Neural cell (in vitro differentiated cells): ENCODE results near the gene USP49. TPM values are rescaled to one million over a fixed set of nuclear protein-coding genes. Genes with fewer than 3 reads are reported as not detected.

ENCODE experiments used
- H2AFZ ChIP-seq: fragments of 200-600, 300-800 bp; sonication (generic), shearing (Covaris generic); 2 replicates; pipeline ENCODE4 v1.6.0; 2014; ENCODE audit warnings: low read depth, mild to moderate bottlenecking, antibody characterized with exemption, low read length, moderate library complexity
- H3F3A ChIP-seq: fragments of 200-600 bp; shearing (Covaris generic); 2 replicates; pipeline ENCODE4 v1.6.1; 2016; ENCODE audit warnings: mild to moderate bottlenecking, moderate library complexity, mixed read lengths, antibody characterized with exemption, low read length; ENCODE audit not compliant: insufficient read depth, poor library complexity, severe bottlenecking
- H3K27ac ChIP-seq: fragments of 200-600, 300-800 bp; sonication (generic), shearing (Covaris generic); 2 replicates; pipeline ENCODE4 v1.5.1; 2014; ENCODE audit warnings: mild to moderate bottlenecking, low read length, moderate library complexity
- H3K27me3 ChIP-seq: fragments of 300-800, 200-600 bp; sonication (generic), shearing (Covaris generic); 2 replicates; pipeline ENCODE4 v1.6.0; 2014; ENCODE audit warnings: mild to moderate bottlenecking, low read depth, low read length, moderate library complexity; ENCODE audit not compliant: insufficient read depth
- H3K36me3 ChIP-seq: fragments of 300-800, 200-600 bp; sonication (generic), shearing (Covaris generic); 2 replicates; pipeline ENCODE4 v1.5.1; 2014; ENCODE audit warnings: mild to moderate bottlenecking, antibody characterized with exemption, low read length, moderate library complexity; ENCODE audit not compliant: insufficient read depth
- H3K4me2 ChIP-seq: fragments of 300-800, 200-600 bp; sonication (generic), shearing (Covaris generic); 2 replicates; pipeline ENCODE4 v1.6.0; 2014; ENCODE audit warnings: mild to moderate bottlenecking, low read length
- H3K4me3 ChIP-seq: fragments of 300-800, 200-600 bp; sonication (generic), shearing (Covaris generic); 2 replicates; pipeline ENCODE4 v1.5.1; 2014; ENCODE audit warnings: mild to moderate bottlenecking, low read length, moderate library complexity
- H3K79me2 ChIP-seq: fragments of 200-600 bp; shearing (Covaris generic); replicated peaks from 2 replicates; pipeline ENCODE4 v1.6.0; 2014; ENCODE audit warnings: mild to moderate bottlenecking, low read length, moderate library complexity; ENCODE audit not compliant: insufficient read depth
- H3K9ac ChIP-seq: fragments of 300-800, 200-600 bp; sonication (generic), shearing (Covaris generic); 2 replicates; pipeline ENCODE4 v1.6.1; 2016; ENCODE audit warnings: mild to moderate bottlenecking, low read length, mixed read lengths
- H3K9me2 ChIP-seq: fragments of 200-600 bp; shearing (Covaris generic); 2 replicates; pipeline ENCODE4 v1.6.1; 2016; ENCODE audit warnings: mild to moderate bottlenecking, low read length, mixed read lengths; ENCODE audit not compliant: insufficient read depth
- H3K9me3 ChIP-seq: fragments of 200-600, 300-800 bp; sonication (generic), shearing (Covaris generic); 2 replicates; pipeline ENCODE4 v1.6.1; 2016; ENCODE audit warnings: mild to moderate bottlenecking, mixed run types, low read length, moderate library complexity, mixed read lengths
- H4K20me1 ChIP-seq: fragments of 200-600 bp; shearing (Covaris generic); 2 replicates; pipeline ENCODE4 v1.6.1; 2016; ENCODE audit warnings: mild to moderate bottlenecking, mixed run types; ENCODE audit not compliant: insufficient read depth
- EP300 ChIP-seq: fragments of 450-650 bp; conservative IDR thresholded peaks from 2 replicates; pipeline ENCODE4 v1.6.1; 2014; ENCODE audit warnings: antibody characterized with exemption, mild to moderate bottlenecking, moderate library complexity; ENCODE audit not compliant: poor library complexity, severe bottlenecking
- EZH2 ChIP-seq: fragments of 200-600, 300-800 bp; shearing (Covaris generic), sonication (generic); IDR thresholded peaks from 2 replicates; pipeline ENCODE4 v1.6.1; 2014; ENCODE audit warnings: antibody characterized with exemption, low read length, borderline replicate concordance, mild to moderate bottlenecking; ENCODE audit not compliant: insufficient read depth, poor library complexity, severe bottlenecking
- MXI1 ChIP-seq: fragments of 450-650 bp; conservative IDR thresholded peaks from 2 replicates; pipeline ENCODE4 v1.6.1; 2014; ENCODE audit warnings: antibody characterized with exemption, mild to moderate bottlenecking; ENCODE audit not compliant: poor library complexity, severe bottlenecking
- POLR2AphosphoS5 ChIP-seq: IDR thresholded peaks from 2 replicates; pipeline ENCODE4 v1.6.1; 2012
- RAD21 ChIP-seq: fragments of 450-650 bp; conservative IDR thresholded peaks from 2 replicates; pipeline ENCODE4 v1.6.1; 2014; ENCODE audit warnings: antibody characterized with exemption, mild to moderate bottlenecking, moderate library complexity
- SMC3 ChIP-seq: fragments of 450-650 bp; conservative IDR thresholded peaks from 2 replicates; pipeline ENCODE4 v1.6.1; 2014; ENCODE audit warnings: antibody characterized with exemption, mild to moderate bottlenecking, moderate library complexity; ENCODE audit not compliant: poor library complexity
- TAF1 ChIP-seq: IDR thresholded peaks from 2 replicates; pipeline ENCODE4 v1.6.1; 2012; ENCODE audit warnings: low read depth
- polyA plus RNA-seq: library from polyadenylated mRNA; depleted of rRNA; stranded (reverse); fragments of >200 nt; gene quantifications from 2 replicates; pipeline ENCODE4 v1.2.3, GENCODE V29; 2014
- TF ChIP-seq, protein P1 (sequence below): fragments of 450-650 bp; IDR thresholded peaks from 2 replicates; pipeline ENCODE4 v1.5.1; 2014; ENCODE audit warnings: antibody characterized with exemption, mild to moderate bottlenecking, moderate library complexity; ENCODE audit not compliant: poor library complexity, severe bottlenecking
- TF ChIP-seq, protein P2 (sequence below): IDR thresholded peaks from 2 replicates; pipeline ENCODE4 v1.6.1; 2012; ENCODE audit warnings: borderline replicate concordance

The USP49 gene
- polyA plus RNA-seq, 1 donor from 2014 or later = 23.5 TPM

DNA sequence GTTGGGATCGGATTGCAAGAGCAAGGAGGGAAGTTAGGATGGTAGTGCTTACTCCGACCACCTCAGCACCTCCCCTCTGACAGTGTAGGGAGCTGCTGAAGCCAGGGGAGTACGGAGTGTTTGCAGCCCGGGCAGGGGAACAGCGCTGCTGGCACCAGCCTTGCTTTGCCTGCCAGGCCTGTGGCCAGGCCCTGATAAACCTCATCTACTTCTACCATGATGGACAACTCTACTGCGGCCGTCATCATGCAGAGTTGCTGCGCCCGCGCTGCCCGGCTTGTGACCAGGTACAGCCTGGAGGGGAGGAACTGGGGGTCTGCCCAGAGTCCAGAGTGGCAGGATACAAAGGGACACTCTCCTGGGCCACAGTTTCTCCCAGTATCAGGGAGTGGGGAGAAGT, 109.9 kb downstream of the USP49 start:
- TF ChIP-seq MXI1 = no peak
- no peak for TF ChIP-seq SMC3
- no peak for TF ChIP-seq RAD21
- TF ChIP-seq, protein P1, sequence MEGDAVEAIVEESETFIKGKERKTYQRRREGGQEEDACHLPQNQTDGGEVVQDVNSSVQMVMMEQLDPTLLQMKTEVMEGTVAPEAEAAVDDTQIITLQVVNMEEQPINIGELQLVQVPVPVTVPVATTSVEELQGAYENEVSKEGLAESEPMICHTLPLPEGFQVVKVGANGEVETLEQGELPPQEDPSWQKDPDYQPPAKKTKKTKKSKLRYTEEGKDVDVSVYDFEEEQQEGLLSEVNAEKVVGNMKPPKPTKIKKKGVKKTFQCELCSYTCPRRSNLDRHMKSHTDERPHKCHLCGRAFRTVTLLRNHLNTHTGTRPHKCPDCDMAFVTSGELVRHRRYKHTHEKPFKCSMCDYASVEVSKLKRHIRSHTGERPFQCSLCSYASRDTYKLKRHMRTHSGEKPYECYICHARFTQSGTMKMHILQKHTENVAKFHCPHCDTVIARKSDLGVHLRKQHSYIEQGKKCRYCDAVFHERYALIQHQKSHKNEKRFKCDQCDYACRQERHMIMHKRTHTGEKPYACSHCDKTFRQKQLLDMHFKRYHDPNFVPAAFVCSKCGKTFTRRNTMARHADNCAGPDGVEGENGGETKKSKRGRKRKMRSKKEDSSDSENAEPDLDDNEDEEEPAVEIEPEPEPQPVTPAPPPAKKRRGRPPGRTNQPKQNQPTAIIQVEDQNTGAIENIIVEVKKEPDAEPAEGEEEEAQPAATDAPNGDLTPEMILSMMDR = no peak
- TF ChIP-seq, protein P2, sequence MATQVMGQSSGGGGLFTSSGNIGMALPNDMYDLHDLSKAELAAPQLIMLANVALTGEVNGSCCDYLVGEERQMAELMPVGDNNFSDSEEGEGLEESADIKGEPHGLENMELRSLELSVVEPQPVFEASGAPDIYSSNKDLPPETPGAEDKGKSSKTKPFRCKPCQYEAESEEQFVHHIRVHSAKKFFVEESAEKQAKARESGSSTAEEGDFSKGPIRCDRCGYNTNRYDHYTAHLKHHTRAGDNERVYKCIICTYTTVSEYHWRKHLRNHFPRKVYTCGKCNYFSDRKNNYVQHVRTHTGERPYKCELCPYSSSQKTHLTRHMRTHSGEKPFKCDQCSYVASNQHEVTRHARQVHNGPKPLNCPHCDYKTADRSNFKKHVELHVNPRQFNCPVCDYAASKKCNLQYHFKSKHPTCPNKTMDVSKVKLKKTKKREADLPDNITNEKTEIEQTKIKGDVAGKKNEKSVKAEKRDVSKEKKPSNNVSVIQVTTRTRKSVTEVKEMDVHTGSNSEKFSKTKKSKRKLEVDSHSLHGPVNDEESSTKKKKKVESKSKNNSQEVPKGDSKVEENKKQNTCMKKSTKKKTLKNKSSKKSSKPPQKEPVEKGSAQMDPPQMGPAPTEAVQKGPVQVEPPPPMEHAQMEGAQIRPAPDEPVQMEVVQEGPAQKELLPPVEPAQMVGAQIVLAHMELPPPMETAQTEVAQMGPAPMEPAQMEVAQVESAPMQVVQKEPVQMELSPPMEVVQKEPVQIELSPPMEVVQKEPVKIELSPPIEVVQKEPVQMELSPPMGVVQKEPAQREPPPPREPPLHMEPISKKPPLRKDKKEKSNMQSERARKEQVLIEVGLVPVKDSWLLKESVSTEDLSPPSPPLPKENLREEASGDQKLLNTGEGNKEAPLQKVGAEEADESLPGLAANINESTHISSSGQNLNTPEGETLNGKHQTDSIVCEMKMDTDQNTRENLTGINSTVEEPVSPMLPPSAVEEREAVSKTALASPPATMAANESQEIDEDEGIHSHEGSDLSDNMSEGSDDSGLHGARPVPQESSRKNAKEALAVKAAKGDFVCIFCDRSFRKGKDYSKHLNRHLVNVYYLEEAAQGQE = no peak
- TF ChIP-seq EP300 = no peak
- no peak for TF ChIP-seq POLR2AphosphoS5
- TF ChIP-seq EZH2 = no peak
- no peak for TF ChIP-seq TAF1
- no peaks in the 10 kb centered on the region for H4K20me1 ChIP-seq
- no peaks in the 10 kb centered on the region for H3K27me3 ChIP-seq
- H2AFZ ChIP-seq = no peak overlapping the region
- H3K27ac ChIP-seq = no peak overlapping the region
- no peaks in the 10 kb centered on the region for H3K9me2 ChIP-seq
- H3K4me2 ChIP-seq = no peak overlapping the region
- H3K9ac ChIP-seq = no peak overlapping the region
- peaks cover 3% of the 10 kb centered on the region for H3K79me2 ChIP-seq
- H3K9me3 ChIP-seq = no peaks in the 10 kb centered on the region
- H3K4me3 ChIP-seq = peak overlapping the region; percentile 76
- no peaks in the 10 kb centered on the region for H3F3A ChIP-seq
- no peaks in the 10 kb centered on the region for H3K36me3 ChIP-seq

DNA sequence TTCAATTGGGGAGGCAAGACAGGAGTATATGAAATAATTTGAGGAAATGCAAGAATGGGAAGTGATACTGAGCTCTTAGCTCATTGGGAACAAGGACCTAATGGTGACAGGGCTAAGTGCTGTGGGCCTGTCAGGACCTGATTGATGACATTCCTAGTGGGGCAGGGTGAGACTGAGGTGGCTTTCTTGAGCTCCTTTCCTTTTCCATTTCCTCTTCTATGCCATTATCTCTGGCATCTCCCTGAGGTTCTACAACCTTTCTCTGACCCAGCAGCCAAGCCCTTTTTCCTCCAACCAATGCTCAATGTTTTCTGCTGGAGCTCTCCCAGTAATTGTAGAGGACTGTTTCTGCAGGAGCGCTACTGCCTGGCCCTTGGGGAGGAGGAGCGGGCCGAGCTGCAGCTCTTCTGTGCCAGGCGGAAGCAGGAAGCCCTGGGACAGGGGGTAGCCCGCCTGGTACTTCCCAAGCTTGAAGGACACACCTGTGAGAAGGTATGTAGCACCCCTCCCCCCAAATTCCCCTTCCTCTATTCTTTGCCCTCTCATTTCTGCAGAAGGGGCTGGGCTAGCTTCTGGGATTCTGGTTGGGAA, 110.5 kb downstream of the USP49 start:
- Histone ChIP-seq H3K9me3 (no peaks in the 10 kb centered on the region), H3K4me3 (no peak overlapping the region), H3K27ac (no peak overlapping the region), H2AFZ (no peak overlapping the region), H3F3A (no peaks in the 10 kb centered on the region), H3K27me3 (no peaks in the 10 kb centered on the region), H3K79me2 (peaks cover 3% of the 10 kb centered on the region), H3K9me2 (no peaks in the 10 kb centered on the region), H3K4me2 (no peak overlapping the region), H4K20me1 (no peaks in the 10 kb centered on the region), H3K36me3 (no peaks in the 10 kb centered on the region), H3K9ac (no peak overlapping the region)
- TF ChIP-seq MXI1 (no peak), TAF1 (no peak), RAD21 (no peak), EP300 (no peak), EZH2 (no peak), SMC3 (no peak), POLR2AphosphoS5 (no peak)
- TF ChIP-seq, protein P2 = no peak
- TF ChIP-seq, protein P1 = no peak
